Large intestine (tissue), 3 donors: ENCODE measurements around the gene CCDC9. TPM values are rescaled to one million over a fixed set of nuclear protein-coding genes. Genes with fewer than 3 reads are reported as not detected.

Experiments
- DNase-seq, 2 donors: peaks; one replicate each; pipeline versions ENCODE4 v3.0.0 to v3.0.0-alpha.2; 2013
- H3K27ac ChIP-seq: one replicate; pipeline ENCODE4 v1.5.1; 2013; ENCODE audit warnings: low read length
- H3K27me3 ChIP-seq: 2 replicates; pipeline ENCODE4 v1.6.1; 2013; ENCODE audit warnings: low read length; ENCODE audit not compliant: control insufficient read depth, insufficient read depth
- H3K36me3 ChIP-seq: 2 replicates; pipeline ENCODE4 v1.6.1; 2013; ENCODE audit warnings: low read length; ENCODE audit not compliant: control insufficient read depth, insufficient read depth
- H3K4me1 ChIP-seq: one replicate; pipeline ENCODE4 v1.6.1; 2013; ENCODE audit warnings: low read length; ENCODE audit not compliant: control insufficient read depth, insufficient read depth
- H3K4me3 ChIP-seq: one replicate; pipeline ENCODE4 v1.5.1; 2013; ENCODE audit warnings: low read length
- H3K9me3 ChIP-seq: one replicate; pipeline ENCODE4 v1.6.1; 2013; ENCODE audit warnings: mild to moderate bottlenecking, low read depth, low read length, moderate library complexity; ENCODE audit not compliant: control insufficient read depth
- WGBS: methylation state at CpG from one replicate; pipeline ENCODE4 v1.1.5; 2013; ENCODE audit warnings: low lambda C conversion rate; ENCODE audit not compliant: insufficient coverage; 5-methylcytosine and 5-hydroxymethylcytosine counted together
- polyA plus RNA-seq: library from polyadenylated mRNA; unstranded; fragments of 120-200 nt; gene quantifications from one replicate; pipeline ENCODE4 v1.2.1, GENCODE V29; 2013

The CCDC9 gene
- polyA plus RNA-seq, 1 donor, result 23.2 TPM

DNA sequence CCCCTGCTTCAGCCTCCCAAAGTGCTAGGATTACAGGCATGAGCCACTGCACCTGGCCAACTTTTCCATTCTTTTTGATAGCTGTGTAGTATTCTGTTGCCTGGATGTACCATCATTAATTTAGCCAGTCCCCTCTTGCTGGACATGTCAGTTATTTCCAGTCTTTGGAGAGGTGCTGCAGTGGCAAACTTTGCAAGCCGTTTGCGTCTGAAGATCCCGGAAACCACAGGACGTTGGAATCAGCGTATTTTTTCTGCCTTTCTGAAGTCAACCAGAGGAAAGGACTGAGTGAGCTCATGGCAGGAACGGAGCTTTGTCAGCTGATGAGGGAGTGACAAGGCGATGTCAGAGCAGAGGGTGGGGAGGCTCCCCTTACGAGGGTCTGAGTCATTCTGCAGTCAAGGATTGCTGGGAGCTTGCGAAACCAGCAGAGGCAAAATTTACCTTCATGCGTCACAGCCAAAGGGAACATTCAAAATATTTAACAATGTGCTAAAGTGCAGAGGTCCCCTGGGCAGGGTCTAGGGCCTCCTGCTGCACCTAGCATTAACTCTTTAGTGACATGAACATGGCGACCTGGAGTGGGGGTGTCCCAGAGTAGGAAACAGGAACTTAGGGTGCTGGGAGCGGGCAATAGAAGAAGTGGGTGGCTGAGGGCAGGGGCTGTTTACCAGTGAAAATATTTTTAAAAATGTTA lies 58.9 kb downstream of the CCDC9 start:
- no CpG with 5 or more reads among the region's 12 CpGs for WGBS

DNA sequence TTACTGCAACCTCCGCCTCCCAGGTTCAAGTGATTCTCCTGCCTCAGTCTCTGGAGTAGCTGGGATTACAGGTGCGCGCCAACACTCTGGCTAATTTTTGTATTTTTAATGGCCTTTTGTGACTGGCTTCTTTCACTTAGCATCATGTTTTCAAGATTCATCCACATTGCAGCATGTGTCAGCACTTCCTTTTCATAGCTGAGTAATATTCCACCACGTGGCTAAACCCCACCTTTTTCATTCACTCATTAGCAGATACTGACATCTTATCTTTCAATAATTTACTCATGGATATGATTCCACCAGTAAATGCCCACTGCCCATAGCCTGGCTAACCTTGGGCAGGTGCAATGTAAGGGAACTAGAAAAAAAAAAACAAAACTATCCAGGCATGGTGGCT lies 60.2 kb downstream of the CCDC9 start:
- Histone ChIP-seq H3K4me1 (no peaks in the 10 kb centered on the region), H3K4me3 (no peak overlapping the region), H3K36me3 (no peaks in the 10 kb centered on the region), H3K9me3 (peaks cover 4% of the 10 kb centered on the region), H3K27ac (no peak overlapping the region), H3K27me3 (no peaks in the 10 kb centered on the region)
- WGBS, result 100% methylated on average over 1 of the region's 4 CpGs
- DNase-seq, result no peak

More for the DNA sequence above, 58.9 kb downstream of the CCDC9 start:
- no peaks in the 10 kb centered on the region for H3K36me3 ChIP-seq
- peaks cover 3% of the 10 kb centered on the region for H3K9me3 ChIP-seq
- no peaks in the 10 kb centered on the region for H3K27me3 ChIP-seq
- H3K4me1 ChIP-seq, result no peaks in the 10 kb centered on the region
- H3K4me3 ChIP-seq, result no peak overlapping the region
- DNase-seq, result peak in 1 of 2 donors; percentile 34
- H3K27ac ChIP-seq, result no peak overlapping the region

- DNase-seq, result no peak
- WGBS, result no CpG with 5 or more reads among the region's 46 CpGs
- H3K27ac ChIP-seq, result no peak overlapping the region
- no peak overlapping the region for H3K4me3 ChIP-seq
- peaks cover 4% of the 10 kb centered on the region for H3K9me3 ChIP-seq
- peaks cover 4% of the 10 kb centered on the region for H3K27me3 ChIP-seq
- no peaks in the 10 kb centered on the region for H3K36me3 ChIP-seq
- no peaks in the 10 kb centered on the region for H3K4me1 ChIP-seq
Measured at GRCh38 chr19:47319923-47320871, 63.9 kb downstream of the CCDC9 start.

Other genes with a start within 250 kb of the CCDC9 start
- 0.49 TPM for gene NPAS1, start 236.7 kb upstream of the CCDC9 start, polyA plus RNA-seq
- 12.8 TPM for gene TMEM160, start 207.9 kb upstream of the CCDC9 start, polyA plus RNA-seq
- 27.4 TPM for gene ZC3H4, start 142.7 kb upstream of the CCDC9 start, polyA plus RNA-seq
- 61.0 TPM for gene SAE1, start 125.7 kb upstream of the CCDC9 start, polyA plus RNA-seq
- 2.1 TPM for gene BBC3, start 25.3 kb upstream of the CCDC9 start, polyA plus RNA-seq
- gene INAFM1, start 18.4 kb downstream of the CCDC9 start, polyA plus RNA-seq, result 9.2 TPM
- 2.0 TPM for gene C5AR1, start 53.3 kb downstream of the CCDC9 start, polyA plus RNA-seq
- 0.25 TPM for gene C5AR2, start 75.7 kb downstream of the CCDC9 start, polyA plus RNA-seq
- 13.6 TPM for gene DHX34, start 92.8 kb downstream of the CCDC9 start, polyA plus RNA-seq
- 19.7 TPM for gene MEIS3, start 163.0 kb downstream of the CCDC9 start, polyA plus RNA-seq
- 0.54 TPM for gene SLC8A2, start 215.4 kb downstream of the CCDC9 start, polyA plus RNA-seq
- 9.4 TPM for gene KPTN, start 227.7 kb downstream of the CCDC9 start, polyA plus RNA-seq